HG03520 (cell line): ENCODE measurements around the gene CAPN2.

ENCODE experiments used
- ATAC-seq: cut with Tn5 transposase; IDR thresholded peaks from one replicate; pipeline ENCODE4 v1.9.1; 2021; ENCODE audit warnings: mild to moderate bottlenecking, moderate library complexity; ENCODE audit not compliant: unreplicated experiment

Gene CAPN2

GRCh38 chr1:223712194-223712849 is at the start of gene CAPN2:
Gene CAPN2, plus strand, starts transcription at chr1:223712539. Its CDS starts 102 bp downstream, at chr1:223712641.
- ATAC-seq = peak; percentile 40

GRCh38 chr1:223662943-223663342 is 49.4 kb upstream of the CAPN2 start:
- no peak for ATAC-seq

GRCh38 chr1:223664106-223664505 is 48.2 kb upstream of the CAPN2 start:
- ATAC-seq = no peak

GRCh38 chr1:223665592-223666312 is 46.6 kb upstream of the CAPN2 start, which contains the start of gene CAPN8:
Gene CAPN8, minus strand, starts transcription at chr1:223665701. Its CDS starts 55 bp downstream, at chr1:223665646.
- ATAC-seq = no peak

GRCh38 chr1:223667484-223668182 is 44.7 kb upstream of the CAPN2 start:
- no peak for ATAC-seq

- ATAC-seq = no peak
Observed at GRCh38 chr1:223669003-223669795, 43.1 kb upstream of the CAPN2 start.

- no peak for ATAC-seq
Observed at GRCh38 chr1:223670458-223671159, 41.7 kb upstream of the CAPN2 start.

- no peak for ATAC-seq
Observed at GRCh38 chr1:223674119-223674890, 38.0 kb upstream of the CAPN2 start.

- no peak for ATAC-seq
Observed at GRCh38 chr1:223678841-223679240, 33.5 kb upstream of the CAPN2 start.

- no peak for ATAC-seq
Observed at GRCh38 chr1:223680188-223680587, 32.2 kb upstream of the CAPN2 start.

- ATAC-seq = no peak
Observed at GRCh38 chr1:223682502-223682901, 29.8 kb upstream of the CAPN2 start.

- no peak for ATAC-seq
Observed at GRCh38 chr1:223683586-223684487, 28.5 kb upstream of the CAPN2 start.

- ATAC-seq = no peak
Observed at GRCh38 chr1:223684488-223684792, 27.9 kb upstream of the CAPN2 start.

- no peak for ATAC-seq
Observed at GRCh38 chr1:223691121-223691520, 21.2 kb upstream of the CAPN2 start.

GRCh38 chr1:223695014-223695548 is 17.3 kb upstream of the CAPN2 start:
- no peak for ATAC-seq

GRCh38 chr1:223695941-223696340 is 16.4 kb upstream of the CAPN2 start:
- no peak for ATAC-seq

- ATAC-seq = no peak
Observed at GRCh38 chr1:223700388-223700918, 11.9 kb upstream of the CAPN2 start.

- no peak for ATAC-seq
Observed at GRCh38 chr1:223700942-223701637, 11.2 kb upstream of the CAPN2 start.
